LoVo (cell line): ENCODE results near the gene GCNA.
A peak's percentile ranks its signal among the peaks of the same experiment; 100 is the strongest.

Source experiments
- DNase-seq: peaks from one replicate; pipeline ENCODE4 v3.0.0-alpha.2; 2016; ENCODE audit warnings: low spot score

The GCNA gene

GRCh38 chrX:71616672-71617529 is 38.7 kb downstream of the GCNA start:
- DNase-seq, result no peak

GRCh38 chrX:71617742-71618141 is 39.5 kb downstream of the GCNA start:
- no peak for DNase-seq

GRCh38 chrX:71618303-71618721 is 40.1 kb downstream of the GCNA start, which contains the start of gene CXCR3:
CXCR3 (minus strand) TSS chrX:71618511; CDS start chrX:71618449, 62 bp downstream.
- DNase-seq, result no peak

GRCh38 chrX:71618787-71619186 is 40.5 kb downstream of the GCNA start:
- DNase-seq, result no peak

- DNase-seq, result no peak
These were observed 41.0 kb downstream of the GCNA start for GRCh38 chrX:71619193-71619592.

GRCh38 chrX:71619986-71620385 is 41.7 kb downstream of the GCNA start:
- DNase-seq, result no peak

- DNase-seq, result no peak
These were observed 43.4 kb downstream of the GCNA start for GRCh38 chrX:71621603-71622002.

GRCh38 chrX:71622032-71622575 is 43.9 kb downstream of the GCNA start:
- DNase-seq, result no peak

- DNase-seq, result peak; percentile 46
These were observed 44.6 kb downstream of the GCNA start for GRCh38 chrX:71622576-71623450.

GRCh38 chrX:71623714-71624113 is 45.5 kb downstream of the GCNA start:
- DNase-seq, result no peak

GRCh38 chrX:71625471-71625870 is 47.2 kb downstream of the GCNA start:
- no peak for DNase-seq

- no peak for DNase-seq
These were observed 48.3 kb downstream of the GCNA start for GRCh38 chrX:71626576-71626975.

GRCh38 chrX:71627588-71628404 is 49.6 kb downstream of the GCNA start:
- DNase-seq, result no peak

- no peak for DNase-seq
These were observed 51.2 kb downstream of the GCNA start for GRCh38 chrX:71629467-71629866.

- no peak for DNase-seq
These were observed 54.9 kb downstream of the GCNA start for GRCh38 chrX:71632923-71633657.

- no peak for DNase-seq
These were observed 56.1 kb downstream of the GCNA start for GRCh38 chrX:71634366-71634765.

GRCh38 chrX:71636438-71637252 is 58.4 kb downstream of the GCNA start:
- DNase-seq, result no peak

- no peak for DNase-seq
These were observed 59.0 kb downstream of the GCNA start for GRCh38 chrX:71637253-71637618.

- no peak for DNase-seq
These were observed 59.6 kb downstream of the GCNA start for GRCh38 chrX:71637848-71638247.

- DNase-seq, result no peak
These were observed 60.2 kb downstream of the GCNA start for GRCh38 chrX:71638409-71638808.
